NCI-H2107 treated with DMSO at 0.1 percent for 48 hours (cell line): ENCODE measurements around the gene RNF149.
"Not testable (repeated sequence)": the region's sequence is repeated elsewhere in the genome, so short reads cannot be mapped to it uniquely, and the experiment has no call there.

Experiments used
- DNase-seq: peaks from one replicate; lab custom pipeline; 2025; ENCODE audit not compliant: unreplicated experiment; lab: John Stamatoyannopoulos, UW

RNF149 gene

GRCh38 chr2:101332885-101333766 lies 24.6 kb upstream of the RNF149 start:
- no peak for DNase-seq

GRCh38 chr2:101331202-101331601 lies 22.7 kb upstream of the RNF149 start:
- DNase-seq = no peak

- DNase-seq = no peak
These were observed 21.9 kb upstream of the RNF149 start for GRCh38 chr2:101330253-101330933.

GRCh38 chr2:101329026-101329425 lies 20.5 kb upstream of the RNF149 start:
- no peak for DNase-seq

- DNase-seq = no peak
These were observed 20.0 kb upstream of the RNF149 start for GRCh38 chr2:101328474-101329007.

GRCh38 chr2:101327863-101328394 lies 19.4 kb upstream of the RNF149 start:
- no peak for DNase-seq

GRCh38 chr2:101325425-101325824 lies 16.9 kb upstream of the RNF149 start:
- no peak for DNase-seq

- DNase-seq = not testable (repeated sequence)
These were observed 8.1 kb upstream of the RNF149 start for GRCh38 chr2:101316568-101316967.

GRCh38 chr2:101311696-101312017 lies 3.2 kb upstream of the RNF149 start:
- DNase-seq = no peak

GRCh38 chr2:101310834-101311695 lies 2.6 kb upstream of the RNF149 start:
- DNase-seq = no peak

- DNase-seq = no peak
These were observed 1.8 kb upstream of the RNF149 start for GRCh38 chr2:101310090-101310833.

GRCh38 chr2:101307950-101308431 lies 510 bp downstream of the RNF149 start:
- no peak for DNase-seq

- no peak for DNase-seq
These were observed 998 bp downstream of the RNF149 start for GRCh38 chr2:101307503-101307902.

- DNase-seq = no peak
These were observed 2.1 kb downstream of the RNF149 start for GRCh38 chr2:101306410-101306809.

- no peak for DNase-seq
These were observed 2.9 kb downstream of the RNF149 start for GRCh38 chr2:101305492-101306078.

GRCh38 chr2:101305035-101305434 lies 3.5 kb downstream of the RNF149 start:
- no peak for DNase-seq

- DNase-seq = no peak
These were observed 4.8 kb downstream of the RNF149 start for GRCh38 chr2:101303688-101304087.

- no peak for DNase-seq
These were observed 6.5 kb downstream of the RNF149 start for GRCh38 chr2:101302016-101302415.

- no peak for DNase-seq
These were observed 7.7 kb downstream of the RNF149 start for GRCh38 chr2:101300836-101301235.

GRCh38 chr2:101300164-101300563 lies 8.3 kb downstream of the RNF149 start:
- DNase-seq = no peak
